ENCODE results near the gene HTT. TPM values are rescaled to one million over a fixed set of nuclear protein-coding genes. Genes with fewer than 3 reads are reported as not detected.

The HTT gene
- total and polyA plus RNA-seq, 2 of the 8 experiments (the other 6 are each of a cell fraction or from before 2014, with no cell fraction given), result 24.0 to 71.0 TPM

DNA sequence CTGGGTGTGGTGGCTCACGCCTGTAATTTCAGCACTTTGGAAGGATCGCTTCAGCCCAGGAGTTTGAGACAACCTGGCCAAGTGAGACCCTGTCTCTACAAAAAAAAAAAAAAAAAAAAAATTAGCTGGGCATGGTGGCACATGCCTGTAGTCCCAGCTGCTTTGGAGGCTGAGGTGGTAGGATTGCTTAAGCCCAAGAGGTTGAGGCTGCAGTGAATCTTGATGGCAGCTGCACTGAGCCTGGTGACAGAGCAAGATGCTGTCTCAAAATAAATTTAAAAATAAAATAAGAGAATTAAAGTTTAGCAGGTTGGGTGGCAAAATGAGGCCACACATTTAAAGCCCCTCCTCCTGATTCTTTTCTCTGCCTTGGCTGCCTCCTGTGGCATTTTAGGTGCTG lies 47.1 kb downstream of the HTT start (continued):
- TF ChIP-seq CTBP2 (IDR thresholded peaks at IDR 0.05; ENCODE audit: borderline replicate concordance, insufficient read depth, insufficient read length, low read length) (no peak), KDM5A (IDR thresholded peaks at IDR 0.05; ENCODE audit: low read length) (no peak), BACH1 (IDR thresholded peaks at IDR 0.05; ENCODE audit: low read length) (no peak)
